H7 (cell line): ENCODE data around the gene PAK2. TPM values are rescaled to one million over a fixed set of nuclear protein-coding genes. Genes with fewer than 3 reads are reported as not detected.

Experiments used
- DNase-seq: peaks from one replicate; pipeline ENCODE4 v3.0.0; 2012
- H3K27me3 ChIP-seq: 2 replicates; pipeline ENCODE4 v1.6.0; 2011; ENCODE audit warnings: mild to moderate bottlenecking, low read length; ENCODE audit not compliant: control insufficient read depth, insufficient read depth
- H3K36me3 ChIP-seq: replicated peaks from 2 replicates; pipeline ENCODE4 v1.5.1; 2011; ENCODE audit warnings: low read length; ENCODE audit not compliant: control insufficient read depth, insufficient read depth
- H3K4me3 ChIP-seq: 2 replicates; pipeline ENCODE4 v1.5.1; 2011; ENCODE audit warnings: low read depth, mild to moderate bottlenecking, control low read depth, low read length, moderate library complexity; ENCODE audit not compliant: insufficient read depth
- total RNA-seq: library from RNA; depleted of rRNA; stranded (reverse); fragments of >200 nt; shearing (Covaris generic); gene quantifications from 2 replicates; pipeline ENCODE4 v1.2.3, GENCODE V29; 2014; rRNA removed

PAK2 gene
- 20.0 and 32.0 TPM in 2 replicates for total RNA-seq

DNA sequence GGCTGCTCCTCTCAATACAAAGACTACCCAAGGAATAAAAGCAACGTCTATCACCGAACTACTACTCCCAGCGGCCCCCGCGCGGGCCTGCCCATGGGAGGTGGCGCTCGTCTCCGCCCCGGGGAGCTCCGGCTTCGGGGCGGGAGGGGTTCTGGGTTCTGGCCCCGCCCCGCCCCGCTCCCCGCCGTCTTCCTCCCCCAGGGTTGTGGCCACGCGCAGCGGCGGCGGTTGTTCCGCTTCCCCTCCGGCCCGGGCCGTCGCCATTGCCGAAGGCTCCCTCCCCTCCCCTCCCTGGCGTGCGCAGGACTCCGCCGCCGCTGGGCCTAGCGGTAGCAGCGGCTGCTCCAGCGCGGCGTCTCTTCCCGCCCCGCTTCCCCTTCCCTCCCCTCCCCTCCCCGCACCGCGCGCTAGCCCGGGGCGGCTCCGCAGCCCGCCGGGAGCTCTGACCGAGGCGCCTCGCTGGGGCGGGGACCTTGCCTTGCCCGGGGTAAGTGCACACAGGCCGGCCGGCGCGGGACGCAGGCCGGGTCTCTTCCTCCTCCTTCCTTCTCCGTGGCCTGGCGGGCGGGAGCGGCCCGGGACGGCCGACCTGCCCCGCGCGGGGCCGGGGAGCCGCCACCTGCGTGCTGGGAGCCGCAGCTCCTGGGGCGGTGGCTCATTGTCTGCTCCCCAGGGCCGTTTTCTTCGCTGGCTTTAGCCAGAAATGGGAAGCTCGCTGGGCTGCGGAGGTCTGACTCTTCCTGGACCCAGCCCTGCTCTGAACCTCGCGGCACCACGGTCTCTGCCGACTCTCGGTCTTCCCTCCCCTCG lies at the start of gene PAK2:
TSS of gene PAK2 (plus strand) at position 187 of the 810 bp plus-strand sequence. CDS start 42,790 bp downstream, outside the sequence.
- DNase-seq = peak; percentile 94
- H3K4me3 ChIP-seq = peak within 1 kb of the TSS; percentile 93
- no peaks in the 10 kb centered on the region for H3K36me3 ChIP-seq
- H3K27me3 ChIP-seq = no peaks in the 10 kb centered on the region

- H3K27me3 ChIP-seq = no peaks in the 10 kb centered on the region
- H3K36me3 ChIP-seq = no peaks in the 10 kb centered on the region
- no peak for DNase-seq
- H3K4me3 ChIP-seq = no peak overlapping the region
Measured at GRCh38 chr3:196689941-196690660, 49.6 kb upstream of the PAK2 start.

DNA sequence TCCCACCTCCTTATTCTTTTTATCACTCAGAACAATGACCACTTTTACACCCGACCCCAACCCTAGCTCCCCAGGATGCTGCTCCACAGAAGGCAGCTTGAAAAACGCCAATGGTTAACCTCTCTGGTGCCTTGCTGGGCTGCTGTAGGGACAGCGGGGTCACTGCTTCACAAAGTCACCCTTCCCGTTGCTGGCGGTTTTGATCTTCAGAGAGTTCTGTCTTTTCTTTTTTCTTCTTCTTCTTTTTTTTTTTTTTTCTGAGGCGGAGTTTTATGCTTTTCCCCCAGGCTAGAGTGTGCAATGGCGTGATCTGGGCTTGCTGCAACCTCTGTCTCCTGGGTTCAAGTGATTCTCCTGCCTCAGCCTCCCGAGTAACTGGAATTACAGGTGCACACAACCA lies 48.3 kb upstream of the PAK2 start:
- no peak for DNase-seq
- H3K27me3 ChIP-seq = no peaks in the 10 kb centered on the region
- no peaks in the 10 kb centered on the region for H3K36me3 ChIP-seq
- H3K4me3 ChIP-seq = no peak overlapping the region

GRCh38 chr3:196694202-196694638 lies 45.4 kb upstream of the PAK2 start:
- Histone ChIP-seq H3K4me3 (no peak overlapping the region), H3K27me3 (no peaks in the 10 kb centered on the region), H3K36me3 (no peaks in the 10 kb centered on the region)

GRCh38 chr3:196694941-196695848 lies 44.5 kb upstream of the PAK2 start:
- no peak for DNase-seq
- no peak overlapping the region for H3K4me3 ChIP-seq
- H3K27me3 ChIP-seq = no peaks in the 10 kb centered on the region
- no peaks in the 10 kb centered on the region for H3K36me3 ChIP-seq

More at GRCh38 chr3:196694202-196694638, 45.4 kb upstream of the PAK2 start:
- DNase-seq = no peak

GRCh38 chr3:196695849-196696226 lies 43.8 kb upstream of the PAK2 start:
- Histone ChIP-seq H3K36me3 (no peaks in the 10 kb centered on the region), H3K27me3 (no peaks in the 10 kb centered on the region), H3K4me3 (no peak overlapping the region)
- DNase-seq = no peak

GRCh38 chr3:196697270-196697669 lies 42.4 kb upstream of the PAK2 start:
- no peak for DNase-seq
- no peak overlapping the region for H3K4me3 ChIP-seq
- H3K36me3 ChIP-seq = no peaks in the 10 kb centered on the region
- no peaks in the 10 kb centered on the region for H3K27me3 ChIP-seq

DNA sequence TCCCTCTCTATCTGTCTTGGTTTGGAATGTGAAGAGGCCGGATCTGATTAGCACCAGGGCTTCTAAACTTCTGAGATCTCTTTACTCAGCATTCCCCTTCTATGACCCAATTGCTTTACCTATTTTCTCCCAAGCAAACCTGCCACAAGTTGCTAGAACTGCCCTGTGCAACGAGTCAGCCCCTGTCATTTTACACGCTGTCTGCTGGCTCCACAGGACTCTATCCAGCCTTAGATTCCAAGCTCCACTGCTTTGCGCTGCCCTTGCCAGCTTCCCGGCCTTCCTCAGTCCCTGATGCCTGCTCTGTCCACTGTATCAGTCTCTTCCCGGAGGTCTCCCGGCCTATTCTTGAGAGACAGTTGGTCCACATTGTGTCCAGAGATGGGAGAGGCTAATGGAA lies 39.9 kb upstream of the PAK2 start:
- no peak for DNase-seq
- H3K36me3 ChIP-seq = no peaks in the 10 kb centered on the region
- H3K4me3 ChIP-seq = no peak overlapping the region
- H3K27me3 ChIP-seq = no peaks in the 10 kb centered on the region

DNA sequence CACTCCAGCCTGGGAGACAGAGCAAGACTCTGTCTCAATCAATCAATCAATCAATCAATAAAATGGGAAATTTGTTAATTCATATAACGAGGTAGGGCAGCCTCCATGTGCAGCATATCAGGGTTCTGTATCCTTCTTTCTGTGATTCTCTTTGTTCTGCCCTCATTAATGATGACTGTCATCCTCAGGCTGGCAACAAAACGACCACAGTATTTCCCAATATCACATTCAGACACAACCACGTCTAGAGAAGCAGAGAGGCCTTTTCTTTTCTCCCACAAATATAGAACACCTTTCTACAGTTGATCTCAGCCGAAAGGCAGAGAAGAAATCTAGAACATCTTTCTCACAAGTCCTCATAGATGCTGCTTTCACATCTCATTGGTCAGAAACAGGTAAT lies 38.9 kb upstream of the PAK2 start:
- DNase-seq = no peak
- no peaks in the 10 kb centered on the region for H3K36me3 ChIP-seq
- no peak overlapping the region for H3K4me3 ChIP-seq
- no peaks in the 10 kb centered on the region for H3K27me3 ChIP-seq

- H3K36me3 ChIP-seq = no peaks in the 10 kb centered on the region
- DNase-seq = no peak
- H3K4me3 ChIP-seq = no peak overlapping the region
- no peaks in the 10 kb centered on the region for H3K27me3 ChIP-seq
Measured at GRCh38 chr3:196706327-196706726, 33.3 kb upstream of the PAK2 start.

DNA sequence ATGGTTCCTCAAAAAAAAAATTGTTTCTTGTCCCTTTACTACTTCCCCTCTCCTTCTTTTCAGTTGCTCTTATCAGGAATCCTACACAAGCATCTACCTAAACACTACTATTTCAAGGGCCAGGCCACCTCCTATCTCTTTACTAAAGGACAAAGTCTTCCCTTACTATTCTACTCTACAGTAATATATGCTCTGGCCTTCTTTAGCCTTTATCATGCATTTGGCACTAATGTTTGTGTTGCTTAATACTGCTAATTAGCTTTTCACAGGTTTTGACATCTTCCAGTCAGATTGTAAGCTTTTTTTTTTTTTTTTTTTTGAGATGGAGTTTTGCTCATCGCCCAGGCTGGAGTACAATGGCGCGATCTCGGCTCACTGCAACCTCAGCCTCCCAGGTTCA lies 32.9 kb upstream of the PAK2 start:
- no peak for DNase-seq

DNA sequence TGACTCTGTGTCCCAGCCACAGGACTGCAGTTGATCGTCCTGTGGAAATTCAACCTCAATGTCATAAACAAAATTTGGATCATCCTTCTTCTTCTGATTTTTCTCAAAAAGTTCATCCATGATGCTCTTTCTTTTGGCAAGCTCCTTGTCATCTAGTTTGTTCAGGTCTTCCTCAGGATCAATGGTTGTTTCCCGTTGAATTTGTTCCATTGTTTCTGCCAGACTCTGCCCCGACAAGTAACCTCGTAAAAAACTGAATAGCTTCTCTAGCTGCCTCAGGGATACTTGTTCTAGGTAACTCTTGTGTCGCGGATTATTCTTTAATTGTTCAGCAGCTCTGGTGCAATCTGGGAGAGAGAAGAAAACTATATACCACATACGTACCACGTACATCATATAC lies 32.1 kb upstream of the PAK2 start:
- no peak for DNase-seq
- Histone ChIP-seq H3K36me3 (no peaks in the 10 kb centered on the region), H3K4me3 (no peak overlapping the region), H3K27me3 (no peaks in the 10 kb centered on the region)

More for the DNA sequence above, 32.9 kb upstream of the PAK2 start:
- Histone ChIP-seq H3K4me3 (no peak overlapping the region), H3K36me3 (no peaks in the 10 kb centered on the region), H3K27me3 (no peaks in the 10 kb centered on the region)

GRCh38 chr3:196708467-196708866 lies 31.2 kb upstream of the PAK2 start:
- no peaks in the 10 kb centered on the region for H3K27me3 ChIP-seq
- no peak overlapping the region for H3K4me3 ChIP-seq

DNA sequence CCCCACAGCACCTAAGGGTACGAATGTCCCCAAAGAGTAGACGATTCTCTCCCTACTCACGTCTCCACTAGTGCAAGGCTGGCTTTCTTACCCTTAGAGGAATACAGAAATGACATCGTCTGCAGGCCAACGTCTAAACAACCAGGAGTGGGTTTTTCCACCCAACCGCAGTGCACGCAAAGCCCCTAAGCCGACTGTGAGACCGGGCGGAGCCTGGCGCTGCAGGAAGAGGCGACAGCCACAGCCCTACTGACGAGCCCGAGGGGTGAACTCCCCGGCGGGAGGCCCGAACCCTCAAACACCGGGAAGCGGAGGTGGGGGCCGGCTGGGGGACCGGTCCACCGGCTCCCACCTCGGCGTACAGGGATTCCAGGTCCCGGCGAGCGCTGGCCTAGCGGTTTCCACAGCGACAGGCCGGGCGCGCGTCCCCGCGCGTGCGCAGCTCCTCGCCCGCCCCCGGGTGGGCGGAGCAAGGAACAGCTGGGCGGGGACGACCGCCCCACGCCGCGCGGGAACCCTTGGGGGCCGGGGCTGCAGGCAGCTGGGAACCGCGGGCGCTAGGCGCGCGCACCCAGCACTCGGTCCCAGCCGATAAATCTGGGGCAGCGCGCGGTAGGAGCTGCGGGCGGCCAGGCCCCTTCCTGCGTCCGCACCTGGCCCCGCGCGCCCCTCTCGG lies 27.7 kb upstream of the PAK2 start, which contains the start of the genes CEP19 and PIGX:
TSS of gene CEP19 (minus strand) at position 413 of the 676 bp plus-strand sequence. CDS start 3,593 bp downstream, outside the sequence.
TSS of gene PIGX (plus strand) at position 540 of the 676 bp plus-strand sequence.
- Histone ChIP-seq H3K27me3 (no peaks in the 10 kb centered on the region), H3K4me3 (peak within 1 kb of the TSS; percentile 82), H3K36me3 (no peaks in the 10 kb centered on the region)
- DNase-seq = peak; percentile 94

More at GRCh38 chr3:196708467-196708866, 31.2 kb upstream of the PAK2 start:
- no peaks in the 10 kb centered on the region for H3K36me3 ChIP-seq
- DNase-seq = no peak
